Forelimb muscle (tissue), 1 donor: ENCODE measurements around the gene PDIK1L. TPM values are rescaled to one million over a fixed set of nuclear protein-coding genes. Genes with fewer than 3 reads are reported as not detected.
"Not testable (repeated sequence)": the region's sequence is repeated elsewhere in the genome, so short reads cannot be mapped to it uniquely, and the experiment has no call there.

Experiments used
- DNase-seq: peaks from one replicate; pipeline ENCODE4 v3.0.0-alpha.2; 2013; ENCODE audit warnings: low read depth
- polyA plus RNA-seq: library from polyadenylated mRNA; unstranded; fragments of 120-200 nt; gene quantifications from one replicate; pipeline ENCODE4 v1.2.1, GENCODE V29; 2013; ENCODE audit not compliant: insufficient read length

Gene PDIK1L
- polyA plus RNA-seq, 1 donor: 6.0 TPM

- DNase-seq: no peak
These were observed 20.7 kb upstream of the PDIK1L start for GRCh38 chr1:26090893-26091292.

- DNase-seq: no peak
These were observed 19.2 kb upstream of the PDIK1L start for GRCh38 chr1:26092422-26092821.

GRCh38 chr1:26093569-26093968, 18.1 kb upstream of the PDIK1L start:
- DNase-seq: not testable (repeated sequence)

GRCh38 chr1:26094076-26094669, 17.5 kb upstream of the PDIK1L start:
- no peak for DNase-seq

GRCh38 chr1:26094677-26095383, 16.8 kb upstream of the PDIK1L start:
- DNase-seq: no peak

- DNase-seq: no peak
These were observed 15.2 kb upstream of the PDIK1L start for GRCh38 chr1:26096471-26096870.

- DNase-seq: no peak
These were observed 13.9 kb upstream of the PDIK1L start for GRCh38 chr1:26097696-26098095.

- no peak for DNase-seq
These were observed 13.0 kb upstream of the PDIK1L start for GRCh38 chr1:26098602-26099001.

- DNase-seq: no peak
These were observed 11.8 kb upstream of the PDIK1L start for GRCh38 chr1:26099780-26100179.

- DNase-seq: not testable (repeated sequence)
These were observed 11.4 kb upstream of the PDIK1L start for GRCh38 chr1:26100204-26100603.

- DNase-seq: no peak
These were observed 9.5 kb upstream of the PDIK1L start for GRCh38 chr1:26102119-26102518.

GRCh38 chr1:26102526-26102925, 9.1 kb upstream of the PDIK1L start:
- no peak for DNase-seq

GRCh38 chr1:26105226-26105548, 6.4 kb upstream of the PDIK1L start:
- DNase-seq: not testable (repeated sequence)

GRCh38 chr1:26109229-26110164, 2.1 kb upstream of the PDIK1L start:
- DNase-seq: no peak

- DNase-seq: no peak
These were observed 694 bp upstream of the PDIK1L start for GRCh38 chr1:26110731-26111529.

GRCh38 chr1:26112407-26112775, 767 bp downstream of the PDIK1L start:
- DNase-seq: no peak

- no peak for DNase-seq
These were observed 2.7 kb downstream of the PDIK1L start for GRCh38 chr1:26114165-26114927.

GRCh38 chr1:26119892-26120608, 8.4 kb downstream of the PDIK1L start:
- DNase-seq: no peak

GRCh38 chr1:26121854-26122773, 10.5 kb downstream of the PDIK1L start:
- DNase-seq: no peak
